GM19438 (cell line): ENCODE data around the gene SKIC8.

ENCODE experiments used
- ATAC-seq: cut with Tn5 transposase; IDR thresholded peaks from one replicate; pipeline ENCODE4 v1.9.1; 2021; ENCODE audit warnings: low read depth; ENCODE audit not compliant: unreplicated experiment

Gene SKIC8

GRCh38 chr15:78299101-78299930, at the start of gene SKIC8:
Gene SKIC8, minus strand, starts transcription at chr15:78299609. Its CDS starts 3,923 bp downstream, at chr15:78295686.
- peak; percentile 75 for ATAC-seq

- ATAC-seq, result no peak
Observed at GRCh38 chr15:78347586-78348543, 48.5 kb upstream of the SKIC8 start.

- no peak for ATAC-seq
Observed at GRCh38 chr15:78345396-78346125, 46.2 kb upstream of the SKIC8 start.

- ATAC-seq, result no peak
Observed at GRCh38 chr15:78343276-78344060, 44.1 kb upstream of the SKIC8 start.

GRCh38 chr15:78342021-78342420, 42.6 kb upstream of the SKIC8 start:
- no peak for ATAC-seq

GRCh38 chr15:78341057-78341987, 41.9 kb upstream of the SKIC8 start:
- no peak for ATAC-seq

GRCh38 chr15:78340231-78341056, 41.0 kb upstream of the SKIC8 start, which contains the start of gene CRABP1:
Gene CRABP1, plus strand, starts transcription at chr15:78340353. Its CDS starts 76 bp downstream, at chr15:78340429.
- ATAC-seq, result no peak

- ATAC-seq, result no peak
Observed at GRCh38 chr15:78339559-78339958, 40.1 kb upstream of the SKIC8 start.

- no peak for ATAC-seq
Observed at GRCh38 chr15:78338781-78339180, 39.4 kb upstream of the SKIC8 start.

GRCh38 chr15:78335985-78336384, 36.6 kb upstream of the SKIC8 start:
- no peak for ATAC-seq

GRCh38 chr15:78334845-78335244, 35.4 kb upstream of the SKIC8 start:
- ATAC-seq, result no peak

GRCh38 chr15:78329625-78330024, 30.2 kb upstream of the SKIC8 start:
- ATAC-seq, result no peak

- ATAC-seq, result no peak
Observed at GRCh38 chr15:78327466-78327865, 28.1 kb upstream of the SKIC8 start.

GRCh38 chr15:78325092-78325843, 25.9 kb upstream of the SKIC8 start:
- ATAC-seq, result no peak

- no peak for ATAC-seq
Observed at GRCh38 chr15:78324144-78324543, 24.7 kb upstream of the SKIC8 start.

- ATAC-seq, result no peak
Observed at GRCh38 chr15:78323693-78324092, 24.3 kb upstream of the SKIC8 start.
